ENCODE results near the gene GAREM2. TPM values are rescaled to one million over a fixed set of nuclear protein-coding genes. Genes with fewer than 3 reads are reported as not detected.

GAREM2 gene
- total and polyA plus RNA-seq, 2 experiments from 2014 or later: 0.84 to 1.6 TPM

GRCh38 chr2:26190369-26190768, 17.5 kb downstream of the GAREM2 start:
- Histone ChIP-seq H3K4me3 (no peak overlapping the region), H3K9me3 (ENCODE audit: low read depth) (no peaks in the 10 kb centered on the region), H3K27ac (no peak overlapping the region), H3K36me3 (peaks cover 15% of the 10 kb centered on the region), H3K27me3 (peaks cover 13% of the 10 kb centered on the region), H3K4me1 (ENCODE audit: low read depth) (peaks cover 7% of the 10 kb centered on the region)
- TF ChIP-seq, protein P1, sequence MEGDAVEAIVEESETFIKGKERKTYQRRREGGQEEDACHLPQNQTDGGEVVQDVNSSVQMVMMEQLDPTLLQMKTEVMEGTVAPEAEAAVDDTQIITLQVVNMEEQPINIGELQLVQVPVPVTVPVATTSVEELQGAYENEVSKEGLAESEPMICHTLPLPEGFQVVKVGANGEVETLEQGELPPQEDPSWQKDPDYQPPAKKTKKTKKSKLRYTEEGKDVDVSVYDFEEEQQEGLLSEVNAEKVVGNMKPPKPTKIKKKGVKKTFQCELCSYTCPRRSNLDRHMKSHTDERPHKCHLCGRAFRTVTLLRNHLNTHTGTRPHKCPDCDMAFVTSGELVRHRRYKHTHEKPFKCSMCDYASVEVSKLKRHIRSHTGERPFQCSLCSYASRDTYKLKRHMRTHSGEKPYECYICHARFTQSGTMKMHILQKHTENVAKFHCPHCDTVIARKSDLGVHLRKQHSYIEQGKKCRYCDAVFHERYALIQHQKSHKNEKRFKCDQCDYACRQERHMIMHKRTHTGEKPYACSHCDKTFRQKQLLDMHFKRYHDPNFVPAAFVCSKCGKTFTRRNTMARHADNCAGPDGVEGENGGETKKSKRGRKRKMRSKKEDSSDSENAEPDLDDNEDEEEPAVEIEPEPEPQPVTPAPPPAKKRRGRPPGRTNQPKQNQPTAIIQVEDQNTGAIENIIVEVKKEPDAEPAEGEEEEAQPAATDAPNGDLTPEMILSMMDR (IDR thresholded peaks at IDR 0.05; ENCODE audit: low read depth, low read length): no peak
- no peak for DNase-seq (ENCODE audit: low read depth in 1 of 2, low spot score in 1 of 2)

DNA sequence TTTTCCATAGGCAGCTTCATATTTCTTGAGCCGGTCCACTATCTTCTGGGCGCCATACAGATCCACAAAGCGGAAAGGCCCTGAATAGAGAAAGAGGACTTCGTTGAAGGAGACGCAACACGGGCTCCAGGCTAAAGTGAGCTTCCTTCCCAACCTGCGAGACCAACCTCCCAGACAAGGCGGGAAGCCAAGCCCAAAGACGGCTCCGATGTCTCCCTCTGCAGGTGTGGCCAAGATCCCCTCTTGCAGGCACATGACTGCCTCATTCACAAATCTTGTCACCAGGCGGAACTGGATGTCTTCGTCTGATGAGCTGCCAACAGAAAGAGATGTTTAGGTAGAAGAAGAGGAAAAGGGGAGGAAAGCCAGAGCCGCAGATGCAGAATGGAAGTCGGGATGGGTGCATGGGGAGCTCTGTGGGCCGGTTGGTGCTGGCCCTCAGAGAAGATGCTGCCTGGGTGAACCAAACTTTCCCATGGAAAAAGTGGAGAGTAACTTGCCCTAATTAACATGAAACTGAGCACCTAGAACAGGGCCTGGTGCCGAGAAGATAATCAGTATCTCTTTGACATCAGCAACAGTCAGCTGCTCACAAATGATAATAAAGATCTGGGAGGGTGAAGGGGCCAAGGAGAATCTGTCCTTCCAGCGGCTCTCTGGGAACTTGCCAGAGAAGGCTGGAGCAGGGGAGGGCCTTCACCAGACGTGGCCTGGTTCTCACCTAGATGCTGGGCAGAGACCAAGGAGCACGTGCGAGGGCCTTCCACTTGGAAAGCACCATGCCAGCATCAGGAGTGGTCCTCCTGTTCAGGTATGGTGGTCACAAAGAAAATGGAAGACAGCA, 18.6 kb downstream of the GAREM2 start:
- Histone ChIP-seq H3K4me3 (no peak overlapping the region), H3K36me3 (peaks cover 15% of the 10 kb centered on the region), H3K27ac (no peak overlapping the region), H3K4me1 (ENCODE audit: low read depth) (peaks cover 8% of the 10 kb centered on the region), H3K9me3 (ENCODE audit: low read depth) (no peaks in the 10 kb centered on the region), H3K27me3 (peaks cover 4% of the 10 kb centered on the region)
- DNase-seq (ENCODE audit: low read depth in 1 of 2, low spot score in 1 of 2): no peak
- TF ChIP-seq, protein P1 (IDR thresholded peaks at IDR 0.05; ENCODE audit: low read depth, low read length): no peak

GRCh38 chr2:26193578-26194231, 20.8 kb downstream of the GAREM2 start:
- TF ChIP-seq, protein P1 (IDR thresholded peaks at IDR 0.05; ENCODE audit: low read depth, low read length): no peak
- H3K9me3 ChIP-seq (ENCODE audit: low read depth): no peaks in the 10 kb centered on the region
- DNase-seq (ENCODE audit: low read depth in 1 of 2, low spot score in 1 of 2): no peak
- H3K27ac ChIP-seq: no peak overlapping the region
- H3K27me3 ChIP-seq: no peaks in the 10 kb centered on the region
- peaks cover 8% of the 10 kb centered on the region for H3K4me1 ChIP-seq (ENCODE audit: low read depth)
- peaks cover 25% of the 10 kb centered on the region for H3K36me3 ChIP-seq
- H3K4me3 ChIP-seq: no peak overlapping the region

DNA sequence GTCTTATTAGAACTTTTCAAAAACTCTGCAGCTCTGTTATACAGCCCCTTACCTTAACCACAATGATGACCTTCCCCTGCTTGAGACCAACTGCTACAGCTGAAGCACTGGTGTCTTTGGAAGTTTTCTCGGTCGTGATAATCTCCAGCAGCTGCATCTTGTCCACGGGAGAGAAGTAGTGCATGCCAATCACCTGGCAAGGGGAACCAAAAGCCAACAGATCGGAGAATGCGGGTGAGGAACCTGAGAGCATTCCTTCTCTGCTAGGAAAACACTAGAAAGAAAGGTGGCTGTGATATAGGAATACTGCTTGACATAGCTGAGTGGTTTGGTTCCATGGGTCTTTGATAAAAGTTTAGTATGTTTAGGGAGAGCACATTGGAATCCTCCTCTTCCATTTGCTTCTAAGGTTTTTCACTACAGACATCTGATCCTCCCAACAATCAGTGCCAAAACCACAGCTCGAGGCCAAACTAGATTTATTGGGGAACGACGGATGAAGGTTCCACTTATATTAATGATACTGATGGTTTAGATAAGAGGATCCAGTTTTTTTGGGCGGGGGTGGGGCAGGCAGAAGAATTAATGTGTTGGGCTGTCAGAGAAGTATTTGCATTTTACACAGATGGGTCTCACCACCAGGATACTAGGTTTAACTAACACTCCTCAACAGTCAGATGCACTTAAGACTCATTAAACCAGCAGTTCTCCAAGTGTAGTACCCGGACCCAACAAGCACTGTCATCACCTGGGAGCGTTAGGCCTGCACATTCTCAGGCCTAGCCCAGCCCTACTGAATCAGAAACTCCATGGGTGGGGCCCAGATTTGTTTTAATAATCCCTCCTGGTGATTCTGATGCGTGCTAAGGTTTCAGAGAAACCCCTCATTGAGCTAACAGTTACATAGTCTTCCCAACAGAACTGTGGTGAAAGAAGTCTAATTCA, 22.4 kb downstream of the GAREM2 start:
- H3K27ac ChIP-seq: peak overlapping the region; percentile 13
- peaks cover 8% of the 10 kb centered on the region for H3K4me1 ChIP-seq (ENCODE audit: low read depth)
- TF ChIP-seq, protein P1 (IDR thresholded peaks at IDR 0.05; ENCODE audit: low read depth, low read length): no peak
- H3K36me3 ChIP-seq: peaks cover 35% of the 10 kb centered on the region
- H3K9me3 ChIP-seq (ENCODE audit: low read depth): no peaks in the 10 kb centered on the region
- DNase-seq (ENCODE audit: low read depth in 1 of 2, low spot score in 1 of 2): peak in 1 of 2 donors; percentile 68
- no peak overlapping the region for H3K4me3 ChIP-seq
- H3K27me3 ChIP-seq: no peaks in the 10 kb centered on the region
